Lung (tissue), 12 donors: ENCODE results near the gene TMEM145. TPM values are rescaled to one million over a fixed set of nuclear protein-coding genes. Genes with fewer than 3 reads are reported as not detected.
"Not testable (repeated sequence)": the region's sequence is repeated elsewhere in the genome, so short reads cannot be mapped to it uniquely, and the experiment has no call there.

Experiments
- ATAC-seq: fragments of 200-7000 bp; cut with Tn5 transposase; one replicate; pipeline ENCODE4 v1.9.1; 2020; ENCODE audit warnings: moderate number of reproducible peaks; ENCODE audit not compliant: insufficient read depth, low FRiP score
- DNase-seq, 3 donors: peaks; one replicate each; pipeline ENCODE4 v3.0.0-alpha.2; 2013 to 2017
- H3K27ac ChIP-seq, 2 donors: one replicate each; pipeline ENCODE4 v1.5.1; 2013; ENCODE audit warnings: mild to moderate bottlenecking in 2 of 2, moderate library complexity in 2 of 2, control low read depth in 1 of 2, inconsistent platforms in 1 of 2, low read depth in 1 of 2, low read length in 1 of 2
- H3K27me3 ChIP-seq, 3 donors: one replicate each; pipeline ENCODE4 v1.5.1; 2013; ENCODE audit warnings: low read length in 2 of 3; ENCODE audit not compliant: control insufficient read depth in 3 of 3, insufficient read depth in 3 of 3
- H3K36me3 ChIP-seq, 4 donors: one replicate each; pipeline ENCODE4 v1.5.1; 2013; ENCODE audit warnings: low read length in 4 of 4, mild to moderate bottlenecking in 1 of 4, moderate library complexity in 1 of 4; ENCODE audit not compliant: control insufficient read depth in 4 of 4, insufficient read depth in 4 of 4
- H3K4me1 ChIP-seq, 5 donors: one replicate each; pipeline ENCODE4 v1.5.1; 2013; ENCODE audit warnings: low read length in 5 of 5, mild to moderate bottlenecking in 2 of 5, moderate library complexity in 1 of 5; ENCODE audit not compliant: control insufficient read depth in 5 of 5, insufficient read depth in 5 of 5
- H3K4me3 ChIP-seq: one replicate; pipeline ENCODE4 v1.5.1; 2013; ENCODE audit warnings: mild to moderate bottlenecking, control low read depth, moderate library complexity
- H3K9ac ChIP-seq, 2 donors: one replicate each; pipeline ENCODE4 v1.5.1; 2013; ENCODE audit warnings: low read length in 2 of 2, control low read depth in 1 of 2; ENCODE audit not compliant: insufficient read depth in 1 of 2
- H3K9me3 ChIP-seq, 4 donors: one replicate each; pipeline ENCODE4 v1.5.1; 2013; ENCODE audit warnings: low read length in 3 of 4, mild to moderate bottlenecking in 1 of 4, moderate library complexity in 1 of 4; ENCODE audit not compliant: control insufficient read depth in 4 of 4, insufficient read depth in 3 of 4
- WGBS, 2 donors: extraction: QIAGEN DNeasy Blood & Tissue Kit; methylation state at CpG; one replicate each; pipeline ENCODE4 v1.1.7; 2013; 5-methylcytosine and 5-hydroxymethylcytosine counted together
- polyA plus RNA-seq, 2 donors: library from polyadenylated mRNA; stranded (reverse); fragments of 200-250 nt; gene quantifications; one replicate each; pipeline ENCODE4 v1.2.1, GENCODE V29; 2013
- total RNA-seq, 2 donors: library from RNA; depleted of rRNA in 1 of 2; stranded (reverse); fragments of >200 nt in 1 of 2; gene quantifications; one replicate each; pipeline ENCODE4 v1.2.1, GENCODE V29; 2014 to 2021
- TF ChIP-seq, protein P1 (sequence below): IDR thresholded peaks from 2 replicates; pipeline ENCODE4 v1.5.1; 2012; ENCODE audit warnings: mild to moderate bottlenecking; ENCODE audit errors: control extremely low read depth, extremely low read depth
- donor health status: control.
- donor health status: control.
- donor health status: Bipolar disorder and iron deficiency.
- donor health status: healthy.
- donor health status: DM: yes; HTN: yes; CAD: no.

Gene TMEM145
- total and polyA plus RNA-seq, 4 donors, result 0.12 to 0.95 (median 0.40) TPM; not detected in 1

DNA sequence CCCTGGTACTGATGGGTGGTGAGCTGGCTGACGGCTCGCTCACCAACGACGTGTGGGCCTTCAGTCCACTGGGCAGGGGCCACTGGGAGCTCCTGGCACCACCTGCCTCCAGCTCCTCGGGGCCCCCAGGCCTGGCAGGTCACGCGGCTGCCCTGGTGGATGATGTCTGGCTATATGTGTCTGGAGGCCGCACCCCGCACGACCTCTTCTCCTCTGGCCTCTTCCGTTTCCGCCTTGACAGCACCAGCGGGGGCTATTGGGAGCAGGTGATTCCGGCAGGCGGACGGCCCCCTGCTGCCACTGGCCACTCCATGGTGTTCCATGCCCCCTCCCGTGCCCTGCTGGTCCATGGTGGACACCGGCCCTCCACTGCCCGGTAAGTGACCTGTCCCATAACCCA is 22.9 kb downstream of the TMEM145 start:
- Histone ChIP-seq H3K4me3 (no peak overlapping the region), H3K36me3 (peaks cover 2 to 20% (median 6%) of the 10 kb centered on the region in 4 donors), H3K27ac (no peak overlapping the region), H3K27me3 (no peaks in the 10 kb centered on the region), H3K9me3 (no peaks in the 10 kb centered on the region), H3K4me1 (no peaks in the 10 kb centered on the region), H3K9ac (no peak overlapping the region)
- TF ChIP-seq, protein P1, sequence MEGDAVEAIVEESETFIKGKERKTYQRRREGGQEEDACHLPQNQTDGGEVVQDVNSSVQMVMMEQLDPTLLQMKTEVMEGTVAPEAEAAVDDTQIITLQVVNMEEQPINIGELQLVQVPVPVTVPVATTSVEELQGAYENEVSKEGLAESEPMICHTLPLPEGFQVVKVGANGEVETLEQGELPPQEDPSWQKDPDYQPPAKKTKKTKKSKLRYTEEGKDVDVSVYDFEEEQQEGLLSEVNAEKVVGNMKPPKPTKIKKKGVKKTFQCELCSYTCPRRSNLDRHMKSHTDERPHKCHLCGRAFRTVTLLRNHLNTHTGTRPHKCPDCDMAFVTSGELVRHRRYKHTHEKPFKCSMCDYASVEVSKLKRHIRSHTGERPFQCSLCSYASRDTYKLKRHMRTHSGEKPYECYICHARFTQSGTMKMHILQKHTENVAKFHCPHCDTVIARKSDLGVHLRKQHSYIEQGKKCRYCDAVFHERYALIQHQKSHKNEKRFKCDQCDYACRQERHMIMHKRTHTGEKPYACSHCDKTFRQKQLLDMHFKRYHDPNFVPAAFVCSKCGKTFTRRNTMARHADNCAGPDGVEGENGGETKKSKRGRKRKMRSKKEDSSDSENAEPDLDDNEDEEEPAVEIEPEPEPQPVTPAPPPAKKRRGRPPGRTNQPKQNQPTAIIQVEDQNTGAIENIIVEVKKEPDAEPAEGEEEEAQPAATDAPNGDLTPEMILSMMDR, result no peak
- 94 to 97% methylated on average over 19 of the region's 19 CpGs for WGBS, 2 donors
- DNase-seq, result no peak
- ATAC-seq, result no peak

DNA sequence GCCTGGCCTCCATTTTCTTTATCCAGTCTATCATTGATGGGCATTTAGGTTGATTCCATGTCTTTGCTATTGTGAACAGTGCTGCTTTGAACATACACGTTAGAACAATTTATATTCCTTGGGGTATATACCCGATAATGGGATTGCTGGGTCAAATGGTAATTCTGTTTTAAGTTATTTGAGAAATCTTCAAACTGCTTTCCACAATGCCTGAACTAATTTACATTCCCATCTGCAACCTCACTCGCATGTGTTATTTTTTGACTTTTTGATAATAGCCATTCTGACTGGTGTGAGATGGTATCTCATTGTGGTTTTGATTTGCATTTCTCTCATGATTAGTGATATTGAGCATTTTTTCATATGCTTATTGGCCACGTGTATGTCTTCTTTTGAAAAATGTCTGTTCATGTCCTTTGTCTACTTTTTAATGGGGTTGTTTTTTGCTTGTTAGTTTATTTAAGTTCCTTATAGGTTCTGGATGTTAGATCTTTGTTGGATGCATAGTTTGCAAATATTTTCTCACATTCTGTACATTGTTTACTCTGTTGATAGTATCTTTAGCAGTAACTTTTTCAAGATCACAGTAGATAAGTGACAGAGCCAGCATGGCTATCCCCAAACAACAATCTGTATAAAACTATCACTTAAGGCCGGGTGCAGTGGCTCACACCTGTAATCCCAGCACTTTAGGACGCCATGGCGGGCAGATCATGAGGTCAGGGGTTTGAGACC is 26.2 kb downstream of the TMEM145 start:
- WGBS, 2 donors, result 89 to 93% methylated on average over 7 of the region's 7 CpGs
- not testable (repeated sequence) for DNase-seq, H3K4me3 ChIP-seq, H3K9me3 ChIP-seq, H3K4me1 ChIP-seq, H3K9ac ChIP-seq, H3K27ac ChIP-seq, H3K27me3 ChIP-seq, ATAC-seq
- H3K36me3 ChIP-seq, result peaks cover 0 to 28% (median 9%) of the 10 kb centered on the region in 4 donors

DNA sequence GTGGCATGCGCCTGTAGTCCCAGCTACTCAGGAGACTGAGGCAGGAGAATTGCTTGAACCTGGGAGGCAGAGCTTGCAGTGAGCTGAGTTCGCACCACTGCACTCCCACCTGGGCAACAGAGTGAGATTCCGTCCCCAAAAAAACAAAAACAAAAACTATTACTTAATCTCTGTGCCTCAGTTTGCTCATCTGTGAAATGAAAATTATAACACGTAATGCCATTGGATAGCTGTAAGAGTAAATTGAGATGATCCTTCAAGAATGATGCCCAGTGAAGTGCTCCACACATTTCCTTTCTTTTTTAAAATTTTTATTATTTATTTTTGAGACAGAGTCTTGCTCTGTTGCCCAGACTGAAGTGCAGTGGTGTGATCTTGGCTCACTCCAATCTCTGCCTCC is 26.8 kb downstream of the TMEM145 start:
- H3K36me3 ChIP-seq, result peaks cover 0 to 31% (median 9%) of the 10 kb centered on the region in 4 donors
- H3K4me3 ChIP-seq, H3K27ac ChIP-seq, H3K27me3 ChIP-seq, DNase-seq, ATAC-seq, H3K4me1 ChIP-seq, H3K9ac ChIP-seq, H3K9me3 ChIP-seq: not testable (repeated sequence)
- 96 to 97% methylated on average over 4 of the region's 4 CpGs for WGBS, 2 donors

DNA sequence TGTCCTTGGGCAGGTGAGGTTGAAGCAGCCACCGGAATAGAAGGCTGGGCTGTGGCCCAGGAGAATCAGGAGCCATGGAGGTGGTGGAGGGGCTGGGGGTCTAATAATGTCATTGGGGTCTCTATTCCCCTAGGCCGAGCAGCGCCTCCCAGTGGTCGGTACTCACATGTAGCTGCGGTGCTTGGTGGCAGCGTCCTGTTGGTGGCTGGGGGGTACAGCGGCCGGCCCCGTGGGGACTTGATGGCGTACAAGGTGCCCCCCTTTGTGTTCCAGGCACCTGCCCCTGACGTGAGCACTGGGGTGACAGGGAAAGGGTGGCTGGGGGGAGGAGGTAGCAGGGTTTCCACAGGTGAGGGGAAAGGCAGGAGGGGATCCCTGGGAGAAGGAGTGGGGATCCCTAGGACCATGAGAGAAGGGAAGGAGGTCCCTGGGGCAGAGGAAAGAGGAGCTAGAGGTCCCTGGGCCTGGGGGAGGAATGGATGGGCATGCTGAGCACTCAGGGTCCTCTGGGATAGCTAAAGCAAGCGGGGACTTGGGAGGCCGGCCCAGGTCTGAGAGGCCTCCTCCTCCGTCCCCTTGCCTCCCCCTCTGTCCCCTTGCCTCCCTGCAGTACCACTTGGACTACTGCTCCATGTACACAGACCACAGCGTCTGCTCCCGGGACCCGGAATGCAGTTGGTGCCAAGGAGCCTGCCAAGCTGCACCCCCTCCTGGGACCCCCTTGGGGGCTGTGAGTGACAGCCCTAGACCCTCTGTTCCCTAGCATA is 30.4 kb downstream of the TMEM145 start:
- H3K9me3 ChIP-seq, result no peaks in the 10 kb centered on the region
- H3K27ac ChIP-seq, result no peak overlapping the region
- H3K4me3 ChIP-seq, result no peak overlapping the region
- WGBS, 2 donors, result 93 to 95% methylated on average over 17 of the region's 17 CpGs
- peaks cover 0 to 18% (median 11%) of the 10 kb centered on the region in 4 donors for H3K36me3 ChIP-seq
- H3K27me3 ChIP-seq, result no peaks in the 10 kb centered on the region
- no peaks in the 10 kb centered on the region for H3K4me1 ChIP-seq
- TF ChIP-seq, protein P1, result no peak
- DNase-seq, result no peak
- no peak for ATAC-seq
- no peak overlapping the region for H3K9ac ChIP-seq
